HEK293T (cell line): Measurements from ENCODE around the gene GRM7.

Source experiments
- ARNT ChIP-seq: fragments of 450-650 bp; IDR thresholded peaks from 2 replicates; pipeline ENCODE4 v1.6.1; 2017; ENCODE audit warnings: mild to moderate bottlenecking
- BHLHE40 ChIP-seq: fragments of 450-650 bp; IDR thresholded peaks from 2 replicates; pipeline ENCODE4 v1.6.1; 2016; ENCODE audit warnings: mild to moderate bottlenecking, moderate library complexity, borderline replicate concordance
- CTBP1 ChIP-seq: fragments of 450-650 bp; IDR thresholded peaks from 2 replicates; pipeline ENCODE4 v1.6.1; 2016; ENCODE audit warnings: borderline replicate concordance
- ELF4 ChIP-seq: fragments of 450-650 bp; IDR thresholded peaks from 2 replicates; pipeline ENCODE4 v1.6.1; 2017; ENCODE audit warnings: antibody characterized with exemption
- FOXK2 ChIP-seq: fragments of 450-650 bp; IDR thresholded peaks from 2 replicates; pipeline ENCODE4 v1.6.1; 2016; ENCODE audit warnings: mild to moderate bottlenecking
- FOXM1 ChIP-seq: fragments of 450-650 bp; IDR thresholded peaks from 2 replicates; pipeline ENCODE4 v1.6.1; 2017; ENCODE audit warnings: mild to moderate bottlenecking, borderline replicate concordance
- HDGF ChIP-seq: fragments of 450-650 bp; IDR thresholded peaks from 2 replicates; pipeline ENCODE4 v1.6.1; 2017; ENCODE audit warnings: antibody characterized with exemption, borderline replicate concordance
- LEF1 ChIP-seq: fragments of 450-650 bp; IDR thresholded peaks from 2 replicates; pipeline ENCODE4 v1.6.1; 2017; ENCODE audit warnings: mild to moderate bottlenecking, borderline replicate concordance
- NFRKB ChIP-seq: fragments of 450-650 bp; IDR thresholded peaks from 2 replicates; pipeline ENCODE4 v1.6.1; 2016; ENCODE audit warnings: mild to moderate bottlenecking, moderate library complexity
- PKNOX1 ChIP-seq: fragments of 450-650 bp; IDR thresholded peaks from 2 replicates; pipeline ENCODE4 v1.6.1; 2016
- SP1 ChIP-seq: fragments of 450-650 bp; IDR thresholded peaks from 2 replicates; pipeline ENCODE4 v1.6.1; 2017
- SUZ12 ChIP-seq: fragments of 450-650 bp; IDR thresholded peaks from 2 replicates; pipeline ENCODE4 v1.6.1; 2016; ENCODE audit warnings: mild to moderate bottlenecking
- TARDBP ChIP-seq: fragments of 450-650 bp; IDR thresholded peaks from 2 replicates; pipeline ENCODE4 v1.6.1; 2016
- ZNF384 ChIP-seq: fragments of 450-650 bp; IDR thresholded peaks from 2 replicates; pipeline ENCODE4 v1.6.1; 2016

GRCh38 chr3:7264196-7264526 is 403.2 kb downstream of the GRM7 start:
- TF ChIP-seq FOXM1 = no peak
- TF ChIP-seq SP1 = no peak
- no peak for TF ChIP-seq HDGF
- no peak for TF ChIP-seq FOXK2
- TF ChIP-seq BHLHE40 = no peak
- TF ChIP-seq ELF4 = no peak
- TF ChIP-seq SUZ12 = no peak
- TF ChIP-seq CTBP1 = no peak
- TF ChIP-seq ARNT = no peak
- TF ChIP-seq PKNOX1 = no peak
- TF ChIP-seq TARDBP = no peak
- no peak for TF ChIP-seq ZNF384
- TF ChIP-seq LEF1 = no peak
- no peak for TF ChIP-seq NFRKB
